ENCODE results near the gene CENPI. TPM values are rescaled to one million over a fixed set of nuclear protein-coding genes. Genes with fewer than 3 reads are reported as not detected.

Gene CENPI
- total and polyA plus RNA-seq, 2 of the 13 experiments (the other 11 are each of a cell fraction or from before 2014, with no cell fraction given), result 5.1 to 26.5 TPM

- TF ChIP-seq ZHX2 (IDR thresholded peaks at IDR 0.05; ENCODE audit: low read depth), result no peak
- TF ChIP-seq ZHX2 (CRISPR knock-in tag; IDR thresholded peaks at IDR 0.05; ENCODE audit: borderline replicate concordance), result no peak
- TF ChIP-seq RORA (CRISPR knock-in tag; IDR thresholded peaks at IDR 0.05), result no peak
These were observed 16.8 kb upstream of the CENPI start (continued) for GRCh38 chrX:101081231-101081630.

GRCh38 chrX:101091817-101092216, 6.2 kb upstream of the CENPI start:
- DNase-seq (ENCODE audit: low spot score), result no peak
- no peak for FAIRE-seq
- Histone ChIP-seq H3K4me2 (ENCODE audit: low read depth, low read length) (no peak overlapping the region), H2AFZ (ENCODE audit: low read length) (no peak overlapping the region), H4K20me1 (ENCODE audit: insufficient read depth, low read length) (no peaks in the 10 kb centered on the region), H3K79me2 (ENCODE audit: insufficient read depth, low read length) (no peaks in the 10 kb centered on the region), H3K9me3 (ENCODE audit: low read length) (no peaks in the 10 kb centered on the region), H3K9ac (ENCODE audit: insufficient read depth, low read depth, low read length) (no peak overlapping the region), H3K4me1 (ENCODE audit: insufficient read depth, low read length) (no peaks in the 10 kb centered on the region), H3K27ac (ENCODE audit: extremely low read length, insufficient read depth, low read length) (no peak overlapping the region), H3K36me3 (replicated peaks in 1 of 2; ENCODE audit: control insufficient read depth in 1 of 2, insufficient read depth in 2 of 2, low read length in 2 of 2) (no peaks in the 10 kb centered on the region), H3K4me3 (replicated peaks in 1 of 3; ENCODE audit: insufficient read depth in 1 of 3, low read depth in 2 of 3, low read length in 3 of 3) (no peak overlapping the region), H3K27me3 (ENCODE audit: control insufficient read depth in 1 of 2, insufficient read depth in 2 of 2, low read length in 2 of 2) (no peaks in the 10 kb centered on the region)
- POLR2A ChIA-PET, result no interaction called here
- intact Hi-C loops (cut with micrococcal nuclease; ENCODE audit: unreplicated experiment), result no loop called here
- no TSS peak for BruUV-seq (replicated peaks)
- TF ChIP-seq ZNF10 (CRISPR knock-in tag; IDR thresholded peaks at IDR 0.05; ENCODE audit: borderline replicate concordance, low read depth), result no peak
- TF ChIP-seq RBAK (CRISPR knock-in tag; IDR thresholded peaks at IDR 0.05), result no peak
- 0% methylated on average over 1 of the region's 1 CpG for WGBS (ENCODE audit: low lambda C conversion rate)
- in situ Hi-C loops (cut with HindIII; ENCODE audit: extremely low pct_ligation_motif_present, low pct_unique_long_range_greater_than_20kb), result no loop called here
- CTCF ChIA-PET (ENCODE audit: low intra/inter-chr PET ratio, low total read pairs), result no interaction called here
- ATAC-seq, result no peak

Measured in HepG2 (cell line).